ENCODE data around the gene CD300H. TPM values are rescaled to one million over a fixed set of nuclear protein-coding genes. Genes with fewer than 3 reads are reported as not detected.

Gene CD300H
- total and polyA plus RNA-seq, 8 donors, result 0.32 to 0.76 (median 0.64) TPM; not detected in 5

- intact Hi-C loops (cut with DNase I), result no loop called here
- Histone ChIP-seq H3K9me3 (no peaks in the 10 kb centered on the region), H3K27ac (no peak overlapping the region), H3K4me3 (no peak overlapping the region), H3K4me1 (peaks cover 0 to 13% of the 10 kb centered on the region in 2 donors), H3K36me3 (no peaks in the 10 kb centered on the region), H3K27me3 (no peaks in the 10 kb centered on the region)
- DNase-seq, result peak in 1 of 4 donors; percentile 15
- no peak for ATAC-seq
- no peak for TF ChIP-seq CTCF (IDR thresholded peaks at IDR 0.05)
Observed at GRCh38 chr17:74541176-74542111, 25.9 kb downstream of the CD300H start.

GRCh38 chr17:74539281-74539820 is 28.0 kb downstream of the CD300H start:
- no peak for ATAC-seq
- intact Hi-C loops (cut with DNase I), result no loop called here
- Histone ChIP-seq H3K4me3 (no peak overlapping the region), H3K9me3 (no peaks in the 10 kb centered on the region), H3K36me3 (no peaks in the 10 kb centered on the region), H3K27ac (no peak overlapping the region), H3K27me3 (peaks cover 0 to 14% of the 10 kb centered on the region in 2 donors), H3K4me1 (peaks cover 0 to 2% of the 10 kb centered on the region in 2 donors)
- DNase-seq, result peak in 1 of 4 donors; percentile 31
- no peak for TF ChIP-seq CTCF (IDR thresholded peaks at IDR 0.05)

- H3K36me3 ChIP-seq, result no peaks in the 10 kb centered on the region
- no peak for ATAC-seq
- no peak overlapping the region for H3K4me3 ChIP-seq
- no peak for TF ChIP-seq CTCF (IDR thresholded peaks at IDR 0.05)
- H3K9me3 ChIP-seq, result no peaks in the 10 kb centered on the region
- no peak overlapping the region for H3K27ac ChIP-seq
- peaks cover 0 to 18% of the 10 kb centered on the region in 2 donors for H3K27me3 ChIP-seq
- H3K4me1 ChIP-seq, result peaks cover 0 to 11% of the 10 kb centered on the region in 2 donors
- intact Hi-C loops (cut with DNase I), result no loop called here
- no peak for DNase-seq
Observed at GRCh38 chr17:74536890-74537289, 30.4 kb downstream of the CD300H start.

- H3K27ac ChIP-seq, result peak overlapping the region; percentile 39 to 62
- H3K9me3 ChIP-seq, result no peaks in the 10 kb centered on the region
- no peak for TF ChIP-seq CTCF (IDR thresholded peaks at IDR 0.05)
- ATAC-seq (peak; percentile 83), DNase-seq (peak in 1 of 4 donors; percentile 80)
- H3K27me3 ChIP-seq, result peaks cover 0 to 25% of the 10 kb centered on the region in 2 donors
- peak overlapping the region in 1 of 2 donors; percentile 39 for H3K4me3 ChIP-seq
- H3K36me3 ChIP-seq, result no peaks in the 10 kb centered on the region
- peaks cover 0 to 52% of the 10 kb centered on the region in 2 donors for H3K4me1 ChIP-seq
- intact Hi-C loops (cut with DNase I), result no loop called here
Observed at GRCh38 chr17:74532115-74532514, 35.2 kb downstream of the CD300H start.

GRCh38 chr17:74531231-74531761 is 36.0 kb downstream of the CD300H start, which contains the start of gene CD300LB:
Gene CD300LB, minus strand, starts transcription at chr17:74531475. Its CDS starts 125 bp downstream, at chr17:74531350.
- ATAC-seq (peak; percentile 16), DNase-seq (peak in 1 of 4 donors; percentile 32)
- intact Hi-C loops (cut with DNase I), result no loop called here
- Histone ChIP-seq H3K4me1 (peaks cover 0 to 60% of the 10 kb centered on the region in 2 donors), H3K27me3 (peaks cover 0 to 25% of the 10 kb centered on the region in 2 donors), H3K9me3 (no peaks in the 10 kb centered on the region), H3K27ac (peak within 1 kb of the TSS; percentile 39 to 62), H3K36me3 (no peaks in the 10 kb centered on the region), H3K4me3 (peak within 1 kb of the TSS in 1 of 2 donors; percentile 39)
- no peak for TF ChIP-seq CTCF (IDR thresholded peaks at IDR 0.05)

Data from left lung (tissue), 10 donors.